HepG2 (cell line): ENCODE measurements around the gene CFAP100. TPM values are rescaled to one million over a fixed set of nuclear protein-coding genes. Genes with fewer than 3 reads are reported as not detected.

Experiments used
- ATAC-seq: fragments of 200-7000 bp; cut with Tn5 transposase; 3 replicates; pipeline ENCODE4 v1.9.1; 2020; ENCODE audit warnings: mild to moderate bottlenecking, moderate library complexity
- BruUV-seq: library from RNA; stranded (reverse); fragments of 400-500 nt; replicated peaks from 2 replicates; lab custom pipeline; 2021; lab: Mats Ljungman, UMichigan
- CTCF ChIA-PET: fragments of 300-600 bp; formaldehyde crosslinking; extraction: SDS; loops from one replicate; lab custom pipeline; 2021; ENCODE audit warnings: low total read pairs, inconsistent platforms, low intra/inter-chr PET ratio; lab: Yijun Ruan, JAX
- POLR2A ChIA-PET: fragments of 350-600 bp; sonication (Branson Sonifier 250); formaldehyde crosslinking; loops from one replicate; lab custom pipeline; 2020; ENCODE audit warnings: antibody characterized with exemption, inconsistent platforms; lab: Yijun Ruan, JAX
- DNase-seq: peaks from one replicate; pipeline ENCODE4 v3.0.0-alpha.2; 2015; ENCODE audit warnings: low spot score
- FAIRE-seq: peaks from 3 replicates; lab custom pipeline; 2011; peaks lifted over from hg19 to GRCh38; lab: Jason Lieb, UNC
- H2AFZ ChIP-seq: one replicate; pipeline ENCODE4 v1.6.1; 2011; ENCODE audit warnings: low read length, inconsistent platforms
- H3K27ac ChIP-seq: fragments of 300-600 bp; 3 replicates; pipeline ENCODE4 v1.8.0; 2011; ENCODE audit warnings: mixed run types, mild to moderate bottlenecking, mixed read lengths, low read length, inconsistent platforms; ENCODE audit not compliant: insufficient read depth; ENCODE audit errors: extremely low read length
- H3K27me3 ChIP-seq, 2 experiments: fragments of 200-600 bp in 1 of 2; 2 replicates in 1 of 2; 3 replicates in 1 of 2; pipeline versions ENCODE4 v1.6.0 to v1.8.0; 2011; ENCODE audit warnings: low read length in 2 of 2, mild to moderate bottlenecking in 2 of 2, moderate library complexity in 2 of 2, inconsistent platforms in 1 of 2; ENCODE audit not compliant: insufficient read depth in 2 of 2, control insufficient read depth in 1 of 2
- H3K36me3 ChIP-seq, 2 experiments: fragments of 200-600 bp in 1 of 2; replicated peaks in 1 of 2; 2 replicates in 1 of 2; 3 replicates in 1 of 2; pipeline versions ENCODE4 v1.5.1 to v1.8.0; 2011; ENCODE audit warnings: low read length in 2 of 2, inconsistent platforms in 1 of 2; ENCODE audit not compliant: insufficient read depth in 2 of 2, control insufficient read depth in 1 of 2
- H3K4me1 ChIP-seq: 2 replicates; pipeline ENCODE4 v1.5.1; 2012; ENCODE audit warnings: low read length, inconsistent platforms; ENCODE audit not compliant: insufficient read depth
- H3K4me2 ChIP-seq: 2 replicates; pipeline ENCODE4 v1.6.0; 2011; ENCODE audit warnings: low read depth, low read length, inconsistent platforms
- H3K4me3 ChIP-seq, 3 experiments: fragments of 200-600 bp in 1 of 3; sonication (generic), shearing (Covaris generic) in 1 of 3; replicated peaks in 1 of 3; 2 replicates each; pipeline ENCODE4 v1.5.1; 2011 to 2016; ENCODE audit warnings: low read length in 3 of 3, inconsistent platforms in 2 of 3, low read depth in 2 of 3, mild to moderate bottlenecking in 2 of 3, control low read depth in 1 of 3, mixed read lengths in 1 of 3; ENCODE audit not compliant: insufficient read depth in 1 of 3
- H3K79me2 ChIP-seq: one replicate; pipeline ENCODE4 v1.6.1; 2011; ENCODE audit warnings: low read length, inconsistent platforms; ENCODE audit not compliant: insufficient read depth
- H3K9ac ChIP-seq: 2 replicates; pipeline ENCODE4 v1.6.0; 2011; ENCODE audit warnings: mild to moderate bottlenecking, low read depth, low read length, inconsistent platforms; ENCODE audit not compliant: insufficient read depth
- H3K9me3 ChIP-seq: 2 replicates; pipeline ENCODE4 v1.5.1; 2012; ENCODE audit warnings: mild to moderate bottlenecking, low read length
- H4K20me1 ChIP-seq: 2 replicates; pipeline ENCODE4 v1.6.0; 2011; ENCODE audit warnings: inconsistent platforms, mild to moderate bottlenecking, low read length, moderate library complexity; ENCODE audit not compliant: insufficient read depth
- ATM ChIP-seq: fragments of 450-650 bp; IDR thresholded peaks from 2 replicates; pipeline ENCODE4 v1.7.1; 2017; ENCODE audit warnings: mild to moderate bottlenecking, borderline replicate concordance
- TCF7 ChIP-seq: sonication (generic); IDR thresholded peaks from 2 replicates; pipeline ENCODE4 v1.6.1; 2016; ENCODE audit warnings: antibody characterized with exemption, low read depth
- ZNF232 ChIP-seq: sonication (generic); formaldehyde crosslinking; IDR thresholded peaks from 2 replicates; pipeline ENCODE4 v1.4.0; 2020; ENCODE audit warnings: missing genetic modification reagents, borderline replicate concordance
- ZNF546 ChIP-seq: sonication (generic); formaldehyde crosslinking; conservative IDR thresholded peaks from 2 replicates; pipeline ENCODE4 v1.8.1; 2023; ENCODE audit warnings: mild to moderate bottlenecking, missing genetic modification reagents
- WGBS: methylation state at CpG from one replicate; pipeline ENCODE4 v1.1.6; 2017; ENCODE audit warnings: low lambda C conversion rate; 5-methylcytosine and 5-hydroxymethylcytosine counted together
- in situ Hi-C: cut with HindIII; loops from 2 replicates; pipeline ENCODE4 v1.10.0; 2017; ENCODE audit warnings: low pct_unique_long_range_greater_than_20kb; ENCODE audit not compliant: extremely low pct_ligation_motif_present
- intact Hi-C: fragments of 100-400 bp; cut with micrococcal nuclease; formaldehyde crosslinking; loops from one replicate; pipeline ENCODE4 v1.10.0; 2022; ENCODE audit not compliant: unreplicated experiment
- polyA plus RNA-seq, 8 experiments: library from polyadenylated mRNA; depleted of rRNA in 3 of 8; stranded (reverse) in 7 of 8; unstranded in 1 of 8; fragments of >200 nt; fragmentation: Illumina TruSeq in 4 of 8; extraction: Trizol in 4 of 8; gene quantifications; 2 replicates each; pipeline versions ENCODE4 v1.2.1 to v1.2.3, GENCODE V29; 2011 to 2016; ENCODE audit warnings: low read depth in 4 of 8, missing spikeins in 1 of 8, mixed read lengths in 1 of 8; ENCODE audit not compliant: insufficient read depth in 1 of 8
- total RNA-seq, 5 experiments: library from RNA; depleted of rRNA; stranded (reverse); fragments of >200 nt; fragmentation: Illumina TruSeq; extraction: Trizol; gene quantifications; 2 replicates each; pipeline ENCODE4 v1.2.3, GENCODE V29; 2016; ENCODE audit warnings: low read depth in 1 of 5
- TF ChIP-seq, protein P1 (sequence below): sonication (generic); formaldehyde crosslinking; IDR thresholded peaks from 2 replicates; pipeline ENCODE4 v1.8.1; 2023; ENCODE audit warnings: mild to moderate bottlenecking, missing genetic modification reagents

Gene CFAP100
- total and polyA plus RNA-seq, 2 of the 13 experiments (the other 11 are each of a cell fraction or from before 2014, with no cell fraction given): 0.32 TPM; not detected in 1

DNA sequence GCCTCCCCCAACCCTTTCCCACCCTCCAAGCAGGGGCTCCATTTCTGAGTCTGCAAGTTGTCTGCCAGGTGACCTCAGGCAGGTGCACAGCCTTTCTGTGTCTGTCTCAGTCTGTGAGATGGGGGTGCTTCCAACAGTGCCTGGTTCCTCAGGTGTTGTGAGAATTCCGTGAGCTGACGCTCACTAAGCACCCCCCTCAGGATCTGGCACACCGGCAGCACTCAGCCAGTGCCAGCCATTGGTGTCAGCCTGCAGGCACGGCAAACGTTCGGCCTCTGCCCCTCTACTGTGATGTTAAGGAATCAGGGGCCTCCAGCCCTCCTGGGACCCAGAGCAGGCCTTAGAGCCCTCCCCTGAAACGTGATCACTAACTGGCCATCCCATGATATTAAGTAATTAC lies 39.9 kb upstream of the CFAP100 start:
- peaks cover 0 to 16% of the 10 kb centered on the region in 2 experiments; a peak in 4 of 5 replicates for H3K27me3 ChIP-seq
- in situ Hi-C loops: loop anchor here (5.0 to 25.0 kb wide), 2 partner anchors 87 to 217 kb away; no protein-coding TSS in a partner anchor
- ATAC-seq (no peak), FAIRE-seq (no peak)
- POLR2A ChIA-PET: no interaction called here
- H3K36me3 ChIP-seq: peaks cover 0 to 1% of the 10 kb centered on the region in 2 experiments; a peak in 2 of 5 replicates
- no peaks in the 10 kb centered on the region for H3K79me2 ChIP-seq
- no peak overlapping the region for H2AFZ ChIP-seq
- no TSS peak for BruUV-seq
- 0 out of 2 replicates have a peak overlapping the region, but pooled peaks have one; percentile 31 for H3K9ac ChIP-seq
- TF ChIP-seq ATM: no peak
- TF ChIP-seq, all 625 proteins: peak for 0
- peak overlapping the region; percentile 91 for H3K4me2 ChIP-seq
- intact Hi-C loops: no loop called here
- DNase-seq: no peak
- H3K9me3 ChIP-seq: no peaks in the 10 kb centered on the region
- 73% methylated on average over 3 of the region's 7 CpGs for WGBS
- no peak overlapping the region for H3K4me3 ChIP-seq
- peak overlapping the region; percentile 75 for H3K27ac ChIP-seq
- no peaks in the 10 kb centered on the region for H4K20me1 ChIP-seq
- CTCF ChIA-PET: no interaction called here
- H3K4me1 ChIP-seq: peaks cover 60% of the 10 kb centered on the region

DNA sequence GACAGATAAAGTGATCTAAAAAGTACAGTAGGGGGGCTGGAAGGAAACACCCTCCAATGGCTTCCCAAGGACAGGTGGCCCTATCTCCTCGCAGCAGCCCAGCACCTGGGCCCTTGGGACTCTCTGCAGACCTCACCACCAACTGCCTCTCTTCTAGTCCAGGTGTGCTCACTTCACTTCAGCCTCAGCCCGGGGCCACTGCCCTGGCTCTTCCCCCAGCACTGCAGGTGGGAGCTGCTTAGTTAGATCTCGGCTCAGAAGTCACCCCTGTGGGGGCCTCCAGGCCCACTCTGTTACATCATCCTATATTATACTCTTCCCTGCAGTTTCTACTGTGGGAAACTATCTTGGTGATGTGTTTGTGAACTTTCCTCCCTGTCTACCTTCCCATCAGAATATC lies 39.5 kb upstream of the CFAP100 start:
- H4K20me1 ChIP-seq: no peaks in the 10 kb centered on the region
- intact Hi-C loops (no loop called here), in situ Hi-C loops (loop anchor here (5.0 to 25.0 kb wide), 2 partner anchors 88 to 218 kb away; no protein-coding TSS in a partner anchor)
- peak overlapping the region; percentile 23 to 80 (median 71); a peak in 5 of 6 replicates for H3K4me3 ChIP-seq
- H3K36me3 ChIP-seq: peaks cover 0 to 1% of the 10 kb centered on the region in 2 experiments; a peak in 2 of 5 replicates
- FAIRE-seq (peak; percentile 54), DNase-seq (no peak), ATAC-seq (peak; percentile 3)
- H3K9ac ChIP-seq: peak overlapping the region; percentile 59
- H3K4me2 ChIP-seq: peak overlapping the region; percentile 91
- H3K9me3 ChIP-seq: no peaks in the 10 kb centered on the region
- ChIA-PET CTCF (no interaction called here), POLR2A (interaction anchor here (0.7 kb wide), 1 partner anchor 10 kb away, joined by 3 read pairs; no protein-coding TSS in a partner anchor)
- 13% methylated on average over 3 of the region's 3 CpGs for WGBS
- H3K27me3 ChIP-seq: peaks cover under 1 to 21% of the 10 kb centered on the region in 2 experiments; a peak in 4 of 5 replicates
- H3K79me2 ChIP-seq: no peaks in the 10 kb centered on the region
- peak overlapping the region; percentile 75 for H3K27ac ChIP-seq
- TF ChIP-seq, protein P1, sequence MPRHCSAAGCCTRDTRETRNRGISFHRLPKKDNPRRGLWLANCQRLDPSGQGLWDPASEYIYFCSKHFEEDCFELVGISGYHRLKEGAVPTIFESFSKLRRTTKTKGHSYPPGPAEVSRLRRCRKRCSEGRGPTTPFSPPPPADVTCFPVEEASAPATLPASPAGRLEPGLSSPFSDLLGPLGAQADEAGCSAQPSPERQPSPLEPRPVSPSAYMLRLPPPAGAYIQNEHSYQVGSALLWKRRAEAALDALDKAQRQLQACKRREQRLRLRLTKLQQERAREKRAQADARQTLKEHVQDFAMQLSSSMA (CRISPR knock-in tag): peak; percentile 50; the same call in 1 of the 2 replicates
- no peak for TF ChIP-seq ZNF232 (CRISPR knock-in tag)
- TF ChIP-seq ZNF546 (CRISPR knock-in tag): 0 out of 2 replicates have a peak, but pooled peaks have one; percentile 11
- no peak for TF ChIP-seq TCF7
- no peak overlapping the region for H2AFZ ChIP-seq
- H3K4me1 ChIP-seq: peaks cover 56% of the 10 kb centered on the region
- BruUV-seq: no TSS peak
